HG02678 (cell line): Measurements from ENCODE around the gene PANX2.
A peak's percentile ranks its signal among the peaks of the same experiment; 100 is the strongest.

Experiments used
- ATAC-seq: cut with Tn5 transposase; IDR thresholded peaks from one replicate; pipeline ENCODE4 v1.9.1; 2021; ENCODE audit warnings: mild to moderate bottlenecking, moderate library complexity; ENCODE audit not compliant: unreplicated experiment

PANX2 gene

DNA sequence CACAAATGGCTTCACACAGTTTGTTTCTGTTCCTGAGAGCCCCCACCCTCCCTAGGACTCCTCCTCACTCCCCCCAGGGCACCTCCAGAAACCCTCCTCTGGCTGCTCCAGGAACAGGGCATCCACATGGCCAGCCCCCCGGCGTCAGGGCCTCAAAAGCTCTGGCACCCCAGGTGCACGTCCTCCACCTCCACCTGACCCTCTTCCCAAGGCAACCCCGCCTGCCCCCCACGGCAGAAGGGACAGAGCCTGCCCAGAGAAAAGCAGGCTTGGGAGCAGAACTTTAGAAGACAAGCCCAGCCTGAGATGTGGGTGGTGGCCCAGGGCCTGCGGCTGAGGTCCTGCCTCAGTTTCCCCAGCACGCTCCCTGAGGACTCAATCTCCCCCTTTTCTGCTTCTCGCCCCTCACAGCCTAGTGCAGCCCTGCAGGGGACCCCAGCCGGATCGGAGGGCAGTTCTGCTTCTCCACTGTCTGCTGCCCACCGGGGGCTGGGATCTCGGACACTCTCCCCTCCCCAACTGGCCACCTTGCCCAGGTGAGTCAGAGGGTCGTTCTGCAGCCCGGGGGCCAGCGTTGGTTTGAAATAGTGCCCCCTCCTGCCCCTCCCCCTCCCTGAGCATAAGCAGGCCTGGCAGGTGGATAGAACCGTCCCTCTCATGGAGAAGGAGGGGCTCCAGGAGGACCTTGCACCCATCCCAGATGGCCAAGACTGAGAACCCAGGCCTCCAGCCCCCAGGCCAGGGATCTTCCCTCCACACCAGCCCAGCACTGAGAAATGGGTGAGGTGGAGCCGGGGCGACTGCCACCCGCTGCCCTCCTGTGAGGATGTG, 12.8 kb downstream of the PANX2 start:
- ATAC-seq = no peak

DNA sequence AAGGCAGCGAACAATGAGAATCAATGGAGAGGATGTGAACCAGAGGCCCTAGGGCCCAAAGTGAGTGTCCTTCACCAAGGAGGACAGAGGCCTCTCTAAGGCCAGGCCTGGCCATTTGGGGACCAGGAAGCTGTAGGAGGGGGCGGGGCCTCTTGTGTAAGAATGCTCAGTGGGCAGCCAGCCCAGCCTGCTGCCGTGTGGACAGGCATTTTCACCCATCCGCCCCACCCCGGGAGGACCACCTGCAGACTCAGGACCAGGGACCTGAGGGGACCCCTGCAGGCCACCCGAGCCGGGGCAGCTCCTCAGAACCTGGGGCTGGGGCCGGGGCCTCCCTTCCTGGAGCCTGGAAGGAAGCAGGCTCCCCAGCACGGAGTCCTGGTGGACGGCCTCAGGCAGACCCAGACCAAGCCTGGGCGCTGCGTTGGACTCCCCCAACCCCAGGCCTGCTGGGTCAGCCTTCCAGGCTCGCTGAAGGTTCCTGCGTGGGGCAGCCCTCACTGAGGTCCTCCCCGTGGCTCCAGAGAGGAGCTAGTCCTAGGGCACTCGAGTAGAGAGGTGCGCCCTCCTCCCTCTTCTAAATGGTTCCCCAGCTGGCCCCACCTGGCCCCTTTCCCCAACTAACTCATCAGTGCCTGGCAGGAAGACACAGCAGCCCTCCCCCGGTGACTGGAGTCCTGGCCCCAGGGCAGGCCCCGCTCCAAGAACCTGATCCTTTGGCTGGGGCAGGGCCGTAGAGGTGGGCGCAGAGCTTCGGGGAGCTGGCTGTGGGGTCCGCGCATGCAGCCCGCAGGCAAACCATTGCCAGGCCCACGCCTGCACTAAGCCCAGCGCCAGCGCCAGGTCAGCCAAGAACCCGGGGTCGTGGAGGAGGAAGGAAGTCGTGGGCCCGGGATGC, 13.7 kb downstream of the PANX2 start:
- ATAC-seq = no peak

DNA sequence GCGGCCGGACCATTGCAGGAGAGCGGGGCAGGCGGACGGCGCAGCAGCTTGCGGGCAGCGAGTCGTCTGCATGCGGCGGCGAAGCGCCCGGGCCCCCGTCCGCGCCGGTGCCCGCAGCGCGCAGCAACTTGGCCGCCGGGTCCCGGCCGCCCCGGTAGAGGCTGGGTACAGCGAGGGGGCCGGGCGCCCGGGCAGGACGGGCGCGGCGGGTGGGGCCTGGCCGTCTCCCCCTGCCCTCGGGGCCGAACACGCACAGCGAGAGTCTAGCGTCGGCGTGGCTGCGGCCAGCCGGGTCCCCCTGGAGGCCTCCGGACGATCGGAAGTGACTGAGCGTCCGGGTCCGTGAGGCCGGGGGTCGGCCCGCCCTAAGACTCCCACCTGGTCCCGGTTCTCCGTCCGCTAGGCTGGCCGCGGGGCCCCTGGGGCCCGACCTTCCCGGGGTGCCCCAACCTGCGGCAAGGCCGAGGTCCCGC, 14.4 kb downstream of the PANX2 start:
- ATAC-seq = no peak

DNA sequence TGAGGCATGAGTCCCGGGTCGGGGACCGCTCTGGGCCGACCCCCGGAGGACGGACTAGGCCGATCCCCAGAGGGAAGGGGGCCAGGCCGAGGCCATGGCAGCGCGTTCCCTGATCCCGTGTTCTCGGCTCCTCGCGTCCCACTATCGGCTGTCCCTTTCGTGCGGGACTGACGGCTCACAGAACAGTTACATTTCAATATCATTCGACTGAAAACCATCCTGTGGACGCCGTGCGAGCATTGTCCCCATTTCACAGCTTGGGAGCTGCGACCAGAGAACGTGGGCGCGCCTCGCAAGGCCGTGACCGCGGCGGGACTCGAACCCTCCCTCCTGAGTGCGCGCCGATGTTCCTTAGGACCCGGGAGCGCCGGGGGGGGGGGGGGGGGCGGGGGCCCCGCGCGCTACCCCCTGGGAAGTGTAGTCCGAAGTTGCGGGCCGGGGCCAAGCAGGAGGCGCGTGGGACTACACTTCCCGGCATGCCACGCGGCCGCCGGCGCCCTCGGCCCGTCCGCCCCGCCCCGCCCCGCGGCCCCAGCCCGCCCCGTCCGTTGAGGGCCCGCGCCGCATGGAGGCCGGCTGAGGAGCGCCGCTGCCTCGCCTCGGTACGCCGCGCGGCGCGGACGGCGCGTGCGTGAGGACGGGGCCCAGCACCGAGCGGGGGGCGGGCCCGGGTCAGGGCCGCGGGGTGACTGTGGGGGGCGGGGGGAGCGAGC, 15.0 kb downstream of the PANX2 start, which contains the start of gene TRABD:
TRABD (plus strand) TSS at position 539 of the 713 bp plus-strand sequence. CDS start 7,148 bp downstream, outside the sequence.
- peak; percentile 49 for ATAC-seq

DNA sequence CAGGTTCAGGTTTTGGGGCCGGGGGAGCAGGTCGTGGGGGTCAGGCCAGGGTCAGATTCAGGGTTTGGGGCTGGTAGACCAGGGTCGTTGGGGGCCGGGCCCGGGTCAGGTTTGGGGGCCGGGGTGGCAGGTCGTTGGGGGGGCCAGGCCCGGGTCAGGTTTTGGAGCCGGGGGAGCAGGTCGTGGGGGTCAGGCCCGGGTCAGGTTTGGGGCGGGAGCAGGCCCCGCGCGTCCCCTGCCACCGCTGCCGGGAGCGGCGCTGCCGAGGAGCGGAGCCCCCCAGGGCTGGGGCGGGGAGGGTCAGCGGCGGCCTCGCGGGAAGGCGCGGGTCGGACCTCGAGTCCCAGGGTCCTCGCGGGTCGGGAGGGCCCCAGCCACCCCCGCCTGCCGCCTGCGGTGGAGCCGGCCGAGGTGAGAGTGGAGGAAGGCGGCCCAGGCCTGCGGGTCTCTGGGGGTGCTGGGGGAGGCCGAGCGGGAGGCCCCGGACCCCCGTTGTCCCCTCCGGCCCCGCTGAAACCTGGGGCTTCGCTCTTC, 15.7 kb downstream of the PANX2 start:
- no peak for ATAC-seq

DNA sequence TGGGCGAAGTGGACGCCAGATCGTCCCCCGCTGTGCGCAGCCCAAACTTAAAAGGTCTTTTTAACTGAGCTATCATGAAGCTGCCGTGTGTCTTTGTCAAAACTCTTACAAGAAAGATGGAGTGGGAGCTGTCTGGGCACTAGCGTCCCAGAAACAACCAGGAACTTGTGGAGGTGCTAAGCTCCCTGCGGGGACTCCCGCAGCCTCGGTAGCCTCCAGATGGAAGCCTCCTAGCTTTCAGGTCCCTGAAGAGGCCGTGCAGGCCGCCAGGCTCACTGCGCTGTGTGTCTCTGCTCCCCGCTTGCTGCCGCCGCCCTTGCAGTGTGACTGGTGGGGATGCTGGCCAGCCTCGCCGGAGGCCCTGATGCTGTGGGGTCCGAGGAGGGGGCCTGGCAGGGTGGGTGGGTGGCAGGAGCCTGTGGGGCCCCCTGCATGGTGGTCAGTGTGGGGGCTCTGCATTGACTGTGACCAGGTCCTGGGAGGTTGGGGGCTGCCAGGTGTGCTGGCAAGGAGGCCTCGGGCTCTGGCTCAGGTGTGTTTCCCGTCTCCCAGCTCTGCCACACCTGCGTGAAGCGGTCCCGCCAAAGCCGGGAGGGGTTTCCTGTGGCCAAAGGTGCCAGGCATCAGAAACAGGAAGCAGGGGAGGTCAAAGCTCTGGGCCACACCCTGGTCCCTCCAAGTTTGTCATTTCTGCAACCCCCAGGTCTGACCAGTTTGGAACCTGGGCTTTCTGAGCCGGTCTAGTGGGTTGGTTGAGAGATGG, 16.4 kb downstream of the PANX2 start:
- no peak for ATAC-seq

DNA sequence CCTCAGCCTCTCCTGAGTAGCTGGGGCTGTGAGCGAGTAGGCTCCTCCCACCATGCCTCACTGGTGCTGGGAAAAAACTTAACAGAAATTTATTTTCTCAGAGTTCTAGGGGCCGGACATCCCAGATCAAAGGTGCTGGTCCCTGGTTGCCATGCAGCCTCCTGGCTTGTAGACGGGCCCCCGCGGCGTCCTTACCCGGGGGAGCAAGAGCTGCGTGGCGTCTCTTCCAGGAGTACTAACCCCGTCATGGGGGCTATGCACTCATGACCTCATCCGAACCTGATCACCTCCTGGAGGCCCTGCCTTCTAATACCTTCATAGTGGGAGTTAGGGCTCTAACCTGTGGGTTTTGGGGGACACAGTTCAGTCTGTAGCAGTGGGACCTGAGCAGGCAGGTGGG, 17.8 kb downstream of the PANX2 start:
- ATAC-seq = no peak

DNA sequence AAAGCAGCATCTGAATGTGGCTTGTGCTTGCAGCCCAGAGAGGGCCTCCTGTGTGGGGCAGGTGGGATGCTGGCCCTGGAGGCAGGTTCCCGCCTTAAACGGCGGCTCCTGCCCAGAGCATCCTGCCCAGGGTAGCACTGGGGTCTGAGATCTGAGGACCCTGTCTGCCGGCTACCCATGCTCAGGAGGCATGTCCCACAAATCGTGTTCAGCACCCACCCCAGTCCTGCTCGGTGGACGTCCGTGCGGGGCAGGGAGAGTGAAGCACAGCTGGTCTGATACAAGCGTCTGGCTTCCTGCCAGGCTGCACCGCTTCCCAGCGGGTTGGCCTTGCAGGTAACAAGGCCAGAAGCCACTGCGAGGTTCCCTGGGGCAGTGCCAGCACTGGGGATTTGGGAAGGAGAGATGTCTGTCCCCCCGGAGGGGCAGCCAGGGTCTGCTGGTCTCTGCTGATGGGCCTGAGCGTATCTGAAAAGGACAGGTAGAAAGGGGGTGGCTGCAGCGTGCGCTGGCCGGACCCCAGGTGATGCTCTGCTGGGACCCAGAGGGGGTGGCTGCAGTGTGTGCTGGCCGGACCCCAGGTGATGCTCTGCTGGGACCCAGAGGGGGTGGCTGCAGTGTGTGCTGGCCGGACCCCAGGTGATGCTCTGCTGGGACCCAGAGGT, 18.8 kb downstream of the PANX2 start:
- no peak for ATAC-seq

DNA sequence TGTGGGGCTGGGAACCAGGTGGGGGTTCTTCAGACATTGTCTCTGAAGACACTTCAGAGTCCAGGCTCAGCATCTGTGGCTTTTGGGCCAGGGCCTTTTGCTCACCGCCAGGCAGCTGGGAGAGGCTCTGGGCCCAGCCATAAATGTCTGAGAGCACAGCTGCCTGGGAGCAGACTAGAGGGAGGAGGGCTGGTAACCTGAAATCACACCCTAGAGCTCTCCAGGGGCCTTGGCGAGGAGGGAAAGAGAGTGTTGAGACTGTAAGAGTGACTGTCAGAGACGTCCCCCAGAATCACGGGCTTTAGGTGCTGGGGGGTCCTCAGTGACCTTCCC, 19.3 kb downstream of the PANX2 start:
- peak; percentile 0 for ATAC-seq

DNA sequence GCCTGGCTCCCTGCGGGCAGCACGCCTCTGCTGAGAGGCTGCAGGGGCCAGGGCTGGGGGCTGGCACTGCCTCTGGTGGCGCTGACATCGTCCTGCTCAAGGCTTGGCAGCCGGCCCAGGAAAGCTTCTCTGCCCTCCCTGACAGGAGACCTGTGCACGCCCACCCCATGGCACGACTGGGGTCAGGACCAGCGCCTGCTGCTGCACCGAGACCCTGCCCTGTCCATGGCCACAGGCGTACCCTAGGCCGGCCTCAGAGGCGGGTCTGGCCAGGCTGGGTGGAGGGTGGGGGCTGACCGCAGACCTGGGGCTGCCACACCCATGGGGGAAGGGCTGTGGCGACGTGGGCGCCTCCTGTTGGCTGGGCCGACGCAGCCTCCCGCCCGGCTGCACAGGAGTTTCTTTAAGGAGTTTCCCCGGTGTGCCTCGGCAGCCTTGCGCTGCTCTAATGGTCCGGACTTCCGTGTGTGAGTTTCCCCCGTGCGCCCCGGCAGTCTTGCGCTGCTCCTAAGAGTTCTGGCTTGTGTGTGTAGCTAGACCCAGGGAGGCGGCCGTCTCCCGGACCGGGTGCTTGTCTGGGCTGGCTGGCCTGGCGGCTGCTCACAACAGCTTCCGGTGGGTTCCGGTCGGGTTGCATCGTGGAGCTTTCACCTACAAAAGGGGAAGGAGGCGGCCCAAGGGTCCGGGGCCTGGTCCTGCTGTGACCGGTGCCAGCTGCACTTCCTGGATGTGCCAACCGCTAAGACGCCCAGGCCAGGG, 19.8 kb downstream of the PANX2 start:
- peak; percentile 41 for ATAC-seq

DNA sequence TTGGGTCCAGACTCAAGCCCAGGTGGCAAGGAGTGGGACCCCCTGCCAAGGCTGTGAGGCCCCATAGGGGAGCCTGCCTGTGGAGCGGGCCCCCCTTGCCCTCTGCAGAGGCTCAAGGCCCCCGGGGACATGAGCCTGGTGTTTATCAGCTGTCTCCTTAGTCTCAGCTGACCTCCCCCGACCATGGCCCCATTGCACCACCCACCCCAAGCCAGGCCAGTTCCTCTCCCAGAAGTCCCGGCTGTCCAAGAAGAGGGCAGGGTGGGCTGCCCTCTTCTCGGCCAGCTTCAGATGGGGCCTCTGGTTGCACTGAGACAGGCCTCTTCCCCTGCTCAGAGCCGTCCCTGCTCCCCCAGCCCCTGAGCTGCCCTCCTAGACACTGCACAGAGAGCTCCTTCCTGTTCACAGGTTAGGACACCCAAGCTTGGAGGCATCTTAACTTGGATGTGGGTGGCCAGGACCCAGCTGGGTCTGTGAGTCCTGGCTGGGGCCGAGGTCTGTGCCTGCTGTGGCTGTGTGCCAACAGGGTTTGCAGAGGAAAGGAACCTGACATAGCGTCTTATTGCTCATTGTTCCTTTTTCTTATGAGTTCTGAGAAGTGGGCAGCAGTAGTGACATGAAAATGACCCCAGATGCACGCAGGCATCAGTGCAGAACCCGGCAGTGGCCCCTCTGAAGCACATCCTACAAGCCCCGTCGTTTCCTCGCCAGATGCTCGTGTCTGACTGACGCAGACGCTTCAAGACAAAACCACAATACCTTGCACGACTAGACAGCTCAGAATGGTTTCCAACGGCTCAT, 20.6 kb downstream of the PANX2 start:
- ATAC-seq = peak; percentile 28

DNA sequence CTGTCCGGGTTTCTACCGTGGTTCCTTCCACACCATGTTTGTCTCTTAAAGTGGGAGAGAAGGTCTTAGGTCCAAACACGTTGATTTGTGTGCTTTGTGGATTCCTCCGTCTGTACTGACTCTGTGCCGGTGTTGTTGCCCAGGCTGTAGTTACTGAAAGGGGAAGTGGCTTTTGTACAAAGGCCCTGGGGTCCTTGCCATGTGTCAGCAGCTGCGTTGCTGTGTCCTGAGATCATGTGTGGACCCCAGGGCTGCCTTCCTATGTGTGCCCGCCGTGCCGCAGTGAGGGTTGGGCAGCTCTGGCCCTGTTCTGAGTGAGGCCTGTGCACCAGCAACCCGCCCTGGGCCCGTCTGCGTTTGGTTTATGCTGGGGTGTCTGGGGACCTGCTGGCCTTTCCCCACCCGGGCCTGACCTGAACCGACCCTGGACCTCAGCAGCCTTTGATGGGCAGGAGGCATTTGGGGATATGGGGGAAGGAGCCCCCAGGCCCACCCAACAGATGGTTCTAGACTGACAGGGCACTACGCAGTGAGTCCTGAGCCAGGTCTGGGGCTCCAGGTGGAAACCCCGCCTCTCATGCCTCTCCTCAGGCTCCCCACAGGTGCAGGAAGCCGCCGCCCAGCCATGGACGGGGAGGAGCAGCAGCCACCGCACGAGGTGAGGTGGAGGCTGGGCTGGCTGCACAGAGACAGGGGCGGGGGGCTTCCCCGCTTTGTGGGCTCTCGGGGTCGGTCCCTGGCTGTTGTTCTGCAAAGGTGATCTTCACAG, 22.1 kb downstream of the PANX2 start:
- no peak for ATAC-seq

DNA sequence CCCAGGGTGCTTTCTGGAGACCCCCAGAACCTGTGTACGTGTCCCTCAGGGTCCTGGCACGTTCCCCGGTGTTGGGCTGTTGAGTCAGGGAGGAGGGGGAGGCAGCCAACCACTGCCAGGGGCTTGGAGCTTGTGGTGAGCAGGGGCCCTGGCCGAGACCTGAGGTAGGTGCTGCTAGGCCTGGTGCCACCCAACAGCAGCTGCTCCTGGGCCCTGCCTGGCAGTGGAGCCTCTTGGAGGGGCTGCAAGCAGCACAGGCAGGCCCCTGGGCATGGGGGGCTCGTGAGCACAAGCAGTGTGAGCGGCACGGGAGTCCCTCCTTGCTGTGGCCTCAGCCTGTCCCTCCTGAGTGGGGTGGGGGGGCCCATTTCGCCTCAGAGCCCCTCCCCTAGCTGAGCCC, 23.1 kb downstream of the PANX2 start:
- no peak for ATAC-seq

DNA sequence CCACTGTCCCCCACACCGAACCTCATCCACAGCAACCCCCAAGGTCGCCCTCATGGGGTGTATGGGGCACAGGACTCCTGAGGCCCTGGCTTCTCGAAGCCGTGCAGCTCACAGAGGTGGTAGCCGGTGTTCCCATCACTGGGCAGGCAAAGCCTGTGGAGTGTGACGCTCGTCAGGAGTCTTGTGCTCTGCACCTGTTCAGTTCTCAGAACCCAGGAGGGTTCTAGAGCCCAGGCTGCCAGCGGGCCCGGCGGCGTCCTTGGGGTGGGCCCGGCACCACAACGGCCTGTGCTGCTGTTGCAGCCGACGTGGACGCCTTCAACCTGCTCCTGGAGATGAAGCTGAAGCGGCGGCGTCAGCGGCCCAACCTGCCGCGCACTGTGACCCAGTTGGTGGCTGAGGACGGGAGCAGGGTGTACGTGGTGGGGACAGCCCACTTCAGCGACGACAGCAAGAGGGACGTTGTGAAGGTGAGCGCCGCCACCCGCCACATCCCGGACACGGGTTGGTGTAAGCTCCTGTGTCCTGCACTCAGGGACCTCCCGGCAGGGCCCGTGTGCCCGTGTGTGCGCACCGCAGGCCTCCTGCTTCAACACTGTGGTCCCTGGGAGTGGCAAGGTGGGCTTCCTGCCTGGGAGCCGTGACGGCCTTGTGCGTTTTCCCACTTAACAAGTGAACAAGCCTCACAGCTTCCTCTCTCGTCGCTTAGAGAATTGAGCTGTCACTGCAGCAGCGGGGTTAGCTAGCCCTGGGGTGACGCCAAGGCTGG, 23.7 kb downstream of the PANX2 start:
- ATAC-seq = no peak

DNA sequence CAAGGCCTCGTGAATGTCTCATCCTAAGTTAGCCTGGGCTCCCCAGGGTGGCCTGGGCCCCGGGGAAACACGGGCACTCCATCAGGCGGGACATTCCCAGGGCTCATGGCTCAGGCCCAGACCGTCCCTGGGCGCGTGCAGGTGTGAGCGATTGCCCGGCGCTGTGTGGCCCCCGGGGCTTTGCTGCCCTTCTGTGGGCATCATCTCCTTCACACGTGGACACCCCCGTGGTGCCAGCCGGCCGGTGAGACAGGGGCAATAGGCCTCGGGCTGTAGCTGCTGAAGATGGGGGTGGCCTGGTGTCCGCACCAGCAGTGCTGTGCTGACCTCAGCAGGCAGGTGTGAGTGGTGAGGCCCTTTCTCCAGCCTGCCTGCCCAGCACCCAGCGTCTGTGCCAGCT, 25.7 kb downstream of the PANX2 start:
- ATAC-seq = no peak

DNA sequence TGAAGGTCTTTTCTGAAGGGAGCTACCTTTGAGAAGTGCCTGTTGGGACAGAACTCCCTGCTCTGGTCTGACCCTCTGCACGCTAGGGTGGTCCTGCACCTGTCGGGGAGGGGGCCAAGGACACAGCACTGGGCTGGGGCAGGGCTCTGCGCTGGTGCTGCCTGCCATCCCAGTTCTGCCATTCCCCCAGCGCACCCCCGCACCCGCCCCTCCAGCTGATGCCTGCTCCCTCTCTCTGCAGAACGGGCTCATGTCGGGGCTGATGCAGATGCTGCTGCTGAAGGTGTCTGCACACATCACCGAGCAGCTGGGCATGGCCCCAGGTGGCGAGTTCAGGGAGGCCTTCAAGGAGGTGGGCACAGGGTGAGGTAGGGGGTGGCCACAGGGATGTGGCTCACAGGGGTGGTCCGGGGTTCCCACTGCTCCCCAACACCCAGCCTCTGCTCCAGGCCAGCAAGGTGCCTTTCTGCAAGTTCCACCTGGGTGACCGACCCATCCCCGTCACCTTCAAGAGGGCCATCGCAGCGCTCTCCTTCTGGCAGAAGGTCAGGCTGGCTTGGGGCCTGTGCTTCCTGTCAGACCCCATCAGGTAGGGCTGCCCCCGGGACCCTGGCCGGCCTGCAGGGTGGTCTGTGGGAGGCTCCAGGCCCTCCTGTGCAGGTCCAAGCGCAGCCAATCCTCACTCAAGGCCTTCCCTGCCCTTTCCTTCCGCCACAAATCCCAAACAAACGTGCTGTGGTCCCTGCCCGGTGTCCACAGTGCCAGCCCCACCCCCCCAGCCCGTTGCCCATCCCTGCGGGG, 26.7 kb downstream of the PANX2 start:
- no peak for ATAC-seq
